Measurements from ENCODE around the gene DOHH. TPM values are rescaled to one million over a fixed set of nuclear protein-coding genes. Genes with fewer than 3 reads are reported as not detected.

The DOHH gene, protein sequence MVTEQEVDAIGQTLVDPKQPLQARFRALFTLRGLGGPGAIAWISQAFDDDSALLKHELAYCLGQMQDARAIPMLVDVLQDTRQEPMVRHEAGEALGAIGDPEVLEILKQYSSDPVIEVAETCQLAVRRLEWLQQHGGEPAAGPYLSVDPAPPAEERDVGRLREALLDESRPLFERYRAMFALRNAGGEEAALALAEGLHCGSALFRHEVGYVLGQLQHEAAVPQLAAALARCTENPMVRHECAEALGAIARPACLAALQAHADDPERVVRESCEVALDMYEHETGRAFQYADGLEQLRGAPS
- polyA plus RNA-seq (2011; rRNA removed), result 3.3 and 4.6 TPM in 2 replicates
- 14.9 and 17.8 TPM in 2 replicates for polyA plus RNA-seq (2012; cell fraction: cytosol; rRNA removed)
- polyA plus RNA-seq (2012; cell fraction: nucleus; rRNA removed), result 19.2 and 29.3 TPM in 2 replicates
- polyA plus RNA-seq (2017; fragmentation: RNase III; extraction: RNeasy Plus Mini Kit Qiagen cat#74134 plus additional on column Dnase treatment), result 12.1 to 14.2 TPM (median 13.3 TPM) in 3 replicates
- 1.1 and 2.2 TPM in 2 replicates for polyA minus RNA-seq (2011; rRNA and poly(A)+ RNA removed)

DNA sequence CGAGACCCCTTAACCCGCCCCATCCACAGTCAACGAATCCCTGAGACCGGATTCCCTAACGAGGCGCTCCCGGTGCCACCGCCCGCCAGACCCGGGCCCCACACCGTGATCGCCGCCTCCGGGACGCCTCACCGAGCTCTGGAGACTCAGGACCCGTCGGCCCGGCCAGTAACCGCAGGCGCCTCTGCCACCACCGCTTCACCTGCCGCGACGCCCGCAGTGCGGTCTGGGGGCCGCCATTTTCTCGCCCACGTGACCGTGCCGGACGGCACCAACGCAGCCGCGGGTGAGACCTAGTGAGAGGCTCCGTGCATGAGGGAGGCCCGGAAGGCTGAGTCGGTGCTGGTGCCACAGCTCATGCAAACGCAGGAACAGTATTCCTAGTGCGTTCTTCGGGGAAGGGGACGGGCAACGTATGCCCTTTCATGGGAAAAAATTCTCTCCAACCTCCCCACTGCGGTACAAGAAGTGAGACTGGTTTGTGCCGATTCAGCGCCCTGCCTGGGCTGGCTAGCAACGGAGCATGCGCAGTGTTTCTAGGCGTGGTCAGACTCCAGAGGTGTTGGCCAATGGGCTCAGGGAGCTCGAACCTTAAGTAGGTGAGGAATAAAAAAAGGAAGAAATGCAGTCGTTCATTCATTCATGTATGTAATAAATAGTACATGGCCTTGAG, at the start of gene DOHH:
TSS of gene DOHH (minus strand) at position 246 of the 673 bp plus-strand sequence. CDS start 3,860 bp downstream, outside the sequence.
- Histone ChIP-seq H3K4me1 (peaks cover 15% of the 10 kb centered on the region; the same call in 2 of the 3 replicates), H3K4me2 (peak within 1 kb of the TSS; percentile 99), H3K27ac (peak within 1 kb of the TSS; percentile 96 to 99), H3K4me3 (peak within 1 kb of the TSS; percentile 93), H3K9me3 (no peaks in the 10 kb centered on the region)
- DNase-seq (ENCODE audit: low read depth in 1 of 2, low spot score in 1 of 2) (peak; percentile 90 to 97), ATAC-seq (peak; percentile 95 to 96), FAIRE-seq (peak; percentile 56)
- POLR2A ChIA-PET, result interaction anchor here (1.0 kb wide), 1 partner anchor 14 kb away, joined by 3 read pairs; no protein-coding TSS in a partner anchor
- TF ChIP-seq BHLHE40 (IDR thresholded peaks at IDR 0.05; ENCODE audit: low read depth, low read length) (peak; percentile 87), PHF8 (IDR thresholded peaks at IDR 0.05; ENCODE audit: borderline replicate concordance, low read depth) (peak; percentile 79), GATA3 (IDR thresholded peaks at IDR 0.05; ENCODE audit: borderline replicate concordance) (peak; percentile 85), FOSL2 (IDR thresholded peaks at IDR 0.05) (no peak), FOSL2 (CRISPR knock-in tag; IDR thresholded peaks at IDR 0.05) (peak; percentile 14; the same call in 1 of the 2 replicates), JUN (IDR thresholded peaks at IDR 0.05) (peak in 1 of 2 experiments; percentile 63; a peak in 3 of 5 replicates), MAFK (IDR thresholded peaks at IDR 0.05; ENCODE audit: partially characterized antibody) (peak; percentile 95), CBX8 (IDR thresholded peaks at IDR 0.05) (no peak), ZC3H11A (IDR thresholded peaks at IDR 0.05) (no peak), KDM5A (IDR thresholded peaks at IDR 0.05) (peak; percentile 94), HOXB5 (CRISPR knock-in tag; IDR thresholded peaks at IDR 0.05) (0 out of 2 replicates have a peak, but pooled peaks have one; percentile 31), RFX5 (IDR thresholded peaks at IDR 0.05) (peak; percentile 54; the same call in 1 of the 2 replicates), EHF (CRISPR knock-in tag; IDR thresholded peaks at IDR 0.05) (no peak), TFCP2L1 (CRISPR knock-in tag; IDR thresholded peaks at IDR 0.05) (0 out of 2 replicates have a peak, but pooled peaks have one; percentile 16), MYC (IDR thresholded peaks at IDR 0.05; ENCODE audit: borderline replicate concordance, low read length) (0 out of 2 replicates have a peak, but pooled peaks have one; percentile 32), POLR2A (IDR thresholded peaks at IDR 0.05; ENCODE audit: low read length) (peak; percentile 72)
- TF ChIP-seq, protein P1, sequence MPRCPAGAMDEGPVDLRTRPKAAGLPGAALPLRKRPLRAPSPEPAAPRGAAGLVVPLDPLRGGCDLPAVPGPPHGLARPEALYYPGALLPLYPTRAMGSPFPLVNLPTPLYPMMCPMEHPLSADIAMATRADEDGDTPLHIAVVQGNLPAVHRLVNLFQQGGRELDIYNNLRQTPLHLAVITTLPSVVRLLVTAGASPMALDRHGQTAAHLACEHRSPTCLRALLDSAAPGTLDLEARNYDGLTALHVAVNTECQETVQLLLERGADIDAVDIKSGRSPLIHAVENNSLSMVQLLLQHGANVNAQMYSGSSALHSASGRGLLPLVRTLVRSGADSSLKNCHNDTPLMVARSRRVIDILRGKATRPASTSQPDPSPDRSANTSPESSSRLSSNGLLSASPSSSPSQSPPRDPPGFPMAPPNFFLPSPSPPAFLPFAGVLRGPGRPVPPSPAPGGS (IDR thresholded peaks at IDR 0.05), result 0 out of 3 replicates have a peak, but pooled peaks have one; percentile 54
- TF ChIP-seq, protein P2, sequence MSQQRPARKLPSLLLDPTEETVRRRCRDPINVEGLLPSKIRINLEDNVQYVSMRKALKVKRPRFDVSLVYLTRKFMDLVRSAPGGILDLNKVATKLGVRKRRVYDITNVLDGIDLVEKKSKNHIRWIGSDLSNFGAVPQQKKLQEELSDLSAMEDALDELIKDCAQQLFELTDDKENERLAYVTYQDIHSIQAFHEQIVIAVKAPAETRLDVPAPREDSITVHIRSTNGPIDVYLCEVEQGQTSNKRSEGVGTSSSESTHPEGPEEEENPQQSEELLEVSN (IDR thresholded peaks at IDR 0.05; ENCODE audit: borderline replicate concordance, low read depth), result peak; percentile 74
- TF ChIP-seq, protein P3, sequence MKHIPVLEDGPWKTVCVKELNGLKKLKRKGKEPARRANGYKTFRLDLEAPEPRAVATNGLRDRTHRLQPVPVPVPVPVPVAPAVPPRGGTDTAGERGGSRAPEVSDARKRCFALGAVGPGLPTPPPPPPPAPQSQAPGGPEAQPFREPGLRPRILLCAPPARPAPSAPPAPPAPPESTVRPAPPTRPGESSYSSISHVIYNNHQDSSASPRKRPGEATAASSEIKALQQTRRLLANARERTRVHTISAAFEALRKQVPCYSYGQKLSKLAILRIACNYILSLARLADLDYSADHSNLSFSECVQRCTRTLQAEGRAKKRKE (CRISPR knock-in tag; IDR thresholded peaks at IDR 0.05; ENCODE audit: low read depth), result no peak
- TF ChIP-seq, protein P4, sequence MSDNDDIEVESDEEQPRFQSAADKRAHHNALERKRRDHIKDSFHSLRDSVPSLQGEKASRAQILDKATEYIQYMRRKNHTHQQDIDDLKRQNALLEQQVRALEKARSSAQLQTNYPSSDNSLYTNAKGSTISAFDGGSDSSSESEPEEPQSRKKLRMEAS (IDR thresholded peaks at IDR 0.05), result peak; percentile 94
- TF ChIP-seq, protein P5, sequence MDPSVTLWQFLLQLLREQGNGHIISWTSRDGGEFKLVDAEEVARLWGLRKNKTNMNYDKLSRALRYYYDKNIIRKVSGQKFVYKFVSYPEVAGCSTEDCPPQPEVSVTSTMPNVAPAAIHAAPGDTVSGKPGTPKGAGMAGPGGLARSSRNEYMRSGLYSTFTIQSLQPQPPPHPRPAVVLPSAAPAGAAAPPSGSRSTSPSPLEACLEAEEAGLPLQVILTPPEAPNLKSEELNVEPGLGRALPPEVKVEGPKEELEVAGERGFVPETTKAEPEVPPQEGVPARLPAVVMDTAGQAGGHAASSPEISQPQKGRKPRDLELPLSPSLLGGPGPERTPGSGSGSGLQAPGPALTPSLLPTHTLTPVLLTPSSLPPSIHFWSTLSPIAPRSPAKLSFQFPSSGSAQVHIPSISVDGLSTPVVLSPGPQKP (IDR thresholded peaks at IDR 0.05; ENCODE audit: low read depth, low read length), result no peak
- TF ChIP-seq, protein P6, sequence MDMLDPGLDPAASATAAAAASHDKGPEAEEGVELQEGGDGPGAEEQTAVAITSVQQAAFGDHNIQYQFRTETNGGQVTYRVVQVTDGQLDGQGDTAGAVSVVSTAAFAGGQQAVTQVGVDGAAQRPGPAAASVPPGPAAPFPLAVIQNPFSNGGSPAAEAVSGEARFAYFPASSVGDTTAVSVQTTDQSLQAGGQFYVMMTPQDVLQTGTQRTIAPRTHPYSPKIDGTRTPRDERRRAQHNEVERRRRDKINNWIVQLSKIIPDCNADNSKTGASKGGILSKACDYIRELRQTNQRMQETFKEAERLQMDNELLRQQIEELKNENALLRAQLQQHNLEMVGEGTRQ (IDR thresholded peaks at IDR 0.05), result peak; percentile 95
- 4% methylated on average over 31 of the region's 52 CpGs for WGBS (ENCODE audit: missing lambda C conversion rate)
- CTCF ChIA-PET, result interaction anchor here (1.5 to 5.2 kb wide), 2 partner anchors 15 to 195 kb away, joined by 3 to 32 read pairs; partner anchors contain the start of gene SMIM44

Measured in A549 (cell line).